ENCODE results near the gene ALPK3.

The ALPK3 gene

DNA sequence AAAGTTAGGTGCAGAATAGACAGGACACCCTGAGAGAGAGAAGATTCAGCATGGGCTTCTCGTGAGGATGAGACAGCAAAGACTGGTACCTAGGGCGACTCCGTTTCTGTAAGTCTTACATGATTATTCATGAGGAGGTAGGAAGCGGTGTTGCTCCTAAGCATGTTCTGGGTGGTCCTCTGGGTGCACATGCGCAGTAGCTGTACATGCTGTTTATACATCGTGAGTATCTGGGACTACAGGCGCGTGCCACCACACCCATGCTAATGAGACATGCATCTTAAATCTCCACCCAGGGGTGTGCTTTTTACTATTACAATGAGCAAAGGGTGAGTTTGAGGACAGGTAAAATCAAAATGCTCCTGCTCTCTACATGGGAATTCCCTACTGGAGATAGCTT lies 12.3 kb downstream of the ALPK3 start:
- no peaks in the 10 kb centered on the region for H3K36me3 ChIP-seq (ENCODE audit: control insufficient read depth, low read length)
- TF ChIP-seq EZH2phosphoT487 (IDR thresholded peaks at IDR 0.05; ENCODE audit: borderline replicate concordance, low read length): no peak
- TF ChIP-seq, protein P1, sequence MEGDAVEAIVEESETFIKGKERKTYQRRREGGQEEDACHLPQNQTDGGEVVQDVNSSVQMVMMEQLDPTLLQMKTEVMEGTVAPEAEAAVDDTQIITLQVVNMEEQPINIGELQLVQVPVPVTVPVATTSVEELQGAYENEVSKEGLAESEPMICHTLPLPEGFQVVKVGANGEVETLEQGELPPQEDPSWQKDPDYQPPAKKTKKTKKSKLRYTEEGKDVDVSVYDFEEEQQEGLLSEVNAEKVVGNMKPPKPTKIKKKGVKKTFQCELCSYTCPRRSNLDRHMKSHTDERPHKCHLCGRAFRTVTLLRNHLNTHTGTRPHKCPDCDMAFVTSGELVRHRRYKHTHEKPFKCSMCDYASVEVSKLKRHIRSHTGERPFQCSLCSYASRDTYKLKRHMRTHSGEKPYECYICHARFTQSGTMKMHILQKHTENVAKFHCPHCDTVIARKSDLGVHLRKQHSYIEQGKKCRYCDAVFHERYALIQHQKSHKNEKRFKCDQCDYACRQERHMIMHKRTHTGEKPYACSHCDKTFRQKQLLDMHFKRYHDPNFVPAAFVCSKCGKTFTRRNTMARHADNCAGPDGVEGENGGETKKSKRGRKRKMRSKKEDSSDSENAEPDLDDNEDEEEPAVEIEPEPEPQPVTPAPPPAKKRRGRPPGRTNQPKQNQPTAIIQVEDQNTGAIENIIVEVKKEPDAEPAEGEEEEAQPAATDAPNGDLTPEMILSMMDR (IDR thresholded peaks at IDR 0.05; ENCODE audit: low read depth, low read length, poor library complexity, severe bottlenecking): no peak
- H3F3A ChIP-seq (ENCODE audit: control insufficient read depth, insufficient read depth): no peaks in the 10 kb centered on the region
- H3K27ac ChIP-seq (ENCODE audit: low read depth, low read length): no peak overlapping the region
- H3K4me1 ChIP-seq (ENCODE audit: control insufficient read depth, low read length): no peaks in the 10 kb centered on the region
- no peaks in the 10 kb centered on the region for H3K9me3 ChIP-seq (ENCODE audit: control insufficient read depth, insufficient read depth, low read length)
- no peak overlapping the region for H3K4me2 ChIP-seq (ENCODE audit: low read length)
- H3K27me3 ChIP-seq (ENCODE audit: control insufficient read depth, low read length): peaks cover 49% of the 10 kb centered on the region
- no peaks in the 10 kb centered on the region for H3K9me2 ChIP-seq (replicated peaks; ENCODE audit: control insufficient read depth, low read length)
- H3K4me3 ChIP-seq (ENCODE audit: low read length): no peak overlapping the region
- H3K79me2 ChIP-seq (ENCODE audit: control insufficient read depth, low read length): no peaks in the 10 kb centered on the region
- H4K20me1 ChIP-seq (ENCODE audit: control insufficient read depth, insufficient read depth, low read depth, low read length): no peaks in the 10 kb centered on the region

DNA sequence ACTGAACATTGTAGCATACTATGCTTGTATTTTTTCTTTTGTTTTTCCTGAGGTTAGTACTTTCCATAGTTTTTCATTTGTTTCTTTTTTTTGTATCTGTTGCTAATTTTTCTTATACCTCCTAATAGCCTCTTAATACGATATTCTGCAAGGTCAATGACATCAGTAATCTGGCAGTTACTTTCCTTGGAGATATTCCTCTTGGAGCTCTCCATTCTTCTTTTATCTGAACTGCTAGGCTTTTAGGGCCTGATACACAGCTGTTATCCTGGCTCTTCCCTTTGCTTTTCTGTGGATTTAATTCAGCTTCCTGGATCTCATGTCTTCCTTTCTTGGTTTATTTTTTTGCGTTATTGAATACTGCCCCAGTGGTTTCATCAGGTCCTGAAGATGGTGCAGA lies 12.9 kb downstream of the ALPK3 start:
- H3K9me3 ChIP-seq (ENCODE audit: control insufficient read depth, insufficient read depth, low read length): no peaks in the 10 kb centered on the region
- H3K27ac ChIP-seq (ENCODE audit: low read depth, low read length): no peak overlapping the region
- no peak overlapping the region for H3K4me2 ChIP-seq (ENCODE audit: low read length)
- no peaks in the 10 kb centered on the region for H3K79me2 ChIP-seq (ENCODE audit: control insufficient read depth, low read length)
- no peaks in the 10 kb centered on the region for H3K9me2 ChIP-seq (replicated peaks; ENCODE audit: control insufficient read depth, low read length)
- no peak overlapping the region for H3K4me3 ChIP-seq (ENCODE audit: low read length)
- TF ChIP-seq, protein P1 (IDR thresholded peaks at IDR 0.05; ENCODE audit: low read depth, low read length, poor library complexity, severe bottlenecking): no peak
- no peak for TF ChIP-seq EZH2phosphoT487 (IDR thresholded peaks at IDR 0.05; ENCODE audit: borderline replicate concordance, low read length)
- H4K20me1 ChIP-seq (ENCODE audit: control insufficient read depth, insufficient read depth, low read depth, low read length): no peaks in the 10 kb centered on the region
- no peaks in the 10 kb centered on the region for H3K36me3 ChIP-seq (ENCODE audit: control insufficient read depth, low read length)
- no peaks in the 10 kb centered on the region for H3K4me1 ChIP-seq (ENCODE audit: control insufficient read depth, low read length)
- peaks cover 50% of the 10 kb centered on the region for H3K27me3 ChIP-seq (ENCODE audit: control insufficient read depth, low read length)
- H3F3A ChIP-seq (ENCODE audit: control insufficient read depth, insufficient read depth): no peaks in the 10 kb centered on the region

DNA sequence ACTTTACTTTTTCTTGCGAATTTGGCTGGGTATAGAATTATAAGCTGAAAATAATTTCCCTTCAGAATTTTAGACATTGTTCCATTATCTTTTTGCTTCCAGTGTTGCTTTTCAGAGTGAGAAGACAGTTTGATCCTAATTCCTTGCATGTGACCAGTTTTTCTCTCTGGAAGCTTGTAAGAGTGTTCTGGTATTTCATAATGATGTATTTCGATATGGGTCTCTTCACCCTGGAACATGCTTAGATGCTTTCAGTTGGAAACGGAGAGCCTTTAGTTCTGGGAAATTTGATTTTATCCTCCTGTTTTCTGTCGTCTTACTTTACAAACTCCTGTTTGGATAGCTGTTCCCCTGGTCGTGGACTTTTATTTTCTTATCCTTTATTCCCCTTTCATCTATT lies 13.9 kb downstream of the ALPK3 start:
- Histone ChIP-seq H4K20me1 (ENCODE audit: control insufficient read depth, insufficient read depth, low read depth, low read length) (no peaks in the 10 kb centered on the region), H3K4me2 (ENCODE audit: low read length) (no peak overlapping the region), H3K4me3 (ENCODE audit: low read length) (no peak overlapping the region), H3K9me2 (replicated peaks; ENCODE audit: control insufficient read depth, low read length) (no peaks in the 10 kb centered on the region), H3K27ac (ENCODE audit: low read depth, low read length) (no peak overlapping the region), H3K9me3 (ENCODE audit: control insufficient read depth, insufficient read depth, low read length) (no peaks in the 10 kb centered on the region), H3K4me1 (ENCODE audit: control insufficient read depth, low read length) (no peaks in the 10 kb centered on the region), H3F3A (ENCODE audit: control insufficient read depth, insufficient read depth) (no peaks in the 10 kb centered on the region), H3K27me3 (ENCODE audit: control insufficient read depth, low read length) (peaks cover 48% of the 10 kb centered on the region), H3K36me3 (ENCODE audit: control insufficient read depth, low read length) (no peaks in the 10 kb centered on the region), H3K79me2 (ENCODE audit: control insufficient read depth, low read length) (no peaks in the 10 kb centered on the region)
- TF ChIP-seq, protein P1 (IDR thresholded peaks at IDR 0.05; ENCODE audit: low read depth, low read length, poor library complexity, severe bottlenecking): no peak
- no peak for TF ChIP-seq EZH2phosphoT487 (IDR thresholded peaks at IDR 0.05; ENCODE audit: borderline replicate concordance, low read length)

DNA sequence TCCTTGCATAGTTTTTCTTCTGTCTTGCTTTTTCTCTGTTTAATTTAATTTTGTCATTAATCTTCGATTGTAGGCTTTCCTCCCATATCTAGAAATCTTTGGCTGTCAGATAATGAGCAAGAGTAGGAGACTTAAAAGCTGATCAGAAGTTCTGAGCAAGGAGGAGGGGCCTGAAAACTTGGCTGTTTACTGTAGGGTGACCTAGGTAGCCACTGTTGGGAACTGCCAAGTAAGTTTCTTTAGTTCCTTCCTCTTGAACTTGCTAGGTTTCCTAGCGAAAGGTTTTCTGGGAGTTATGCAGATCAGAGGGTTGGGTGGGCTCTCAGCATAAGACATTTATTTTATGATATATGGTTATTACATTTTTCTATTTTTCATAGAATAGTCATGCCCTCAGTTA lies 14.5 kb downstream of the ALPK3 start:
- Histone ChIP-seq H3K4me1 (ENCODE audit: control insufficient read depth, low read length) (no peaks in the 10 kb centered on the region), H3K9me3 (ENCODE audit: control insufficient read depth, insufficient read depth, low read length) (no peaks in the 10 kb centered on the region), H3K4me3 (ENCODE audit: low read length) (no peak overlapping the region), H3K4me2 (ENCODE audit: low read length) (no peak overlapping the region), H3K79me2 (ENCODE audit: control insufficient read depth, low read length) (no peaks in the 10 kb centered on the region), H3K27ac (ENCODE audit: low read depth, low read length) (no peak overlapping the region), H3K27me3 (ENCODE audit: control insufficient read depth, low read length) (peaks cover 50% of the 10 kb centered on the region), H3K36me3 (ENCODE audit: control insufficient read depth, low read length) (no peaks in the 10 kb centered on the region), H3F3A (ENCODE audit: control insufficient read depth, insufficient read depth) (no peaks in the 10 kb centered on the region), H4K20me1 (ENCODE audit: control insufficient read depth, insufficient read depth, low read depth, low read length) (no peaks in the 10 kb centered on the region), H3K9me2 (replicated peaks; ENCODE audit: control insufficient read depth, low read length) (no peaks in the 10 kb centered on the region)
- TF ChIP-seq EZH2phosphoT487 (IDR thresholded peaks at IDR 0.05; ENCODE audit: borderline replicate concordance, low read length): no peak
- TF ChIP-seq, protein P1 (IDR thresholded peaks at IDR 0.05; ENCODE audit: low read depth, low read length, poor library complexity, severe bottlenecking): no peak
